IPS DF 6.9 (cell line): Measurements from ENCODE around the gene ARSG.
"Not testable (repeated sequence)": the region's sequence is repeated elsewhere in the genome, so short reads cannot be mapped to it uniquely, and the experiment has no call there.

Experiments
- DNase-seq: peaks from one replicate; pipeline ENCODE4 v3.0.0-alpha.2; 2013; ENCODE audit warnings: low read depth, low spot score
- H3K27ac ChIP-seq: one replicate; pipeline ENCODE4 v1.5.1; 2013; ENCODE audit warnings: low read length, control low read depth
- H3K27me3 ChIP-seq: 2 replicates; pipeline ENCODE4 v1.6.1; 2013; ENCODE audit warnings: mild to moderate bottlenecking, low read length; ENCODE audit not compliant: control insufficient read depth, insufficient read depth
- H3K36me3 ChIP-seq: 2 replicates; pipeline ENCODE4 v1.6.1; 2013; ENCODE audit warnings: low read length; ENCODE audit not compliant: control insufficient read depth, insufficient read depth
- H3K4me1 ChIP-seq: 2 replicates; pipeline ENCODE4 v1.6.1; 2013; ENCODE audit warnings: low read length; ENCODE audit not compliant: control insufficient read depth, insufficient read depth
- H3K4me3 ChIP-seq: 2 replicates; pipeline ENCODE4 v1.5.1; 2013; ENCODE audit warnings: mild to moderate bottlenecking, low read length
- H3K9me3 ChIP-seq: 2 replicates; pipeline ENCODE4 v1.6.1; 2013; ENCODE audit warnings: low read length, inconsistent platforms; ENCODE audit not compliant: control insufficient read depth, insufficient read depth
- whole genome bisulfite sequencing: extraction: QIAGEN DNeasy Blood & Tissue Kit; methylation state at CpG from one replicate; pipeline ENCODE4 v1.1.7; 2013; ENCODE audit warnings: mixed read lengths, missing lambda C conversion rate; ENCODE audit not compliant: insufficient read length, insufficient coverage; 5-methylcytosine and 5-hydroxymethylcytosine counted together

ARSG gene

GRCh38 chr17:68375566-68375965 lies 84.3 kb downstream of the ARSG start:
- Histone ChIP-seq H3K4me1 (peaks cover 4% of the 10 kb centered on the region), H3K27me3 (no peaks in the 10 kb centered on the region; the same call in 1 of the 2 replicates), H3K4me3 (no peak overlapping the region), H3K27ac (no peak overlapping the region), H3K9me3 (no peaks in the 10 kb centered on the region), H3K36me3 (no peaks in the 10 kb centered on the region)
- no peak for DNase-seq
- no CpG with 5 or more reads among the region's 8 CpGs for WGBS

- not testable (repeated sequence) for H3K9me3 ChIP-seq, DNase-seq
These were observed 84.9 kb downstream of the ARSG start for GRCh38 chr17:68376178-68376577.

GRCh38 chr17:68377771-68378267 lies 86.5 kb downstream of the ARSG start:
- Histone ChIP-seq H3K27ac (no peak overlapping the region), H3K4me1 (peaks cover 4% of the 10 kb centered on the region), H3K4me3 (no peak overlapping the region), H3K36me3 (no peaks in the 10 kb centered on the region), H3K9me3 (no peaks in the 10 kb centered on the region), H3K27me3 (no peaks in the 10 kb centered on the region; the same call in 1 of the 2 replicates)
- WGBS, result no CpG with 5 or more reads among the region's 8 CpGs
- DNase-seq, result no peak

More at GRCh38 chr17:68376178-68376577, 84.9 kb downstream of the ARSG start:
- not testable (repeated sequence) for H3K4me3 ChIP-seq, H3K36me3 ChIP-seq, H3K27ac ChIP-seq, H3K27me3 ChIP-seq, H3K4me1 ChIP-seq
- no CpG with 5 or more reads among the region's 2 CpGs for WGBS

GRCh38 chr17:68378268-68379176 lies 87.2 kb downstream of the ARSG start:
- Histone ChIP-seq H3K27me3 (no peaks in the 10 kb centered on the region; the same call in 1 of the 2 replicates), H3K9me3 (no peaks in the 10 kb centered on the region), H3K4me3 (no peak overlapping the region), H3K4me1 (peaks cover 4% of the 10 kb centered on the region), H3K27ac (no peak overlapping the region), H3K36me3 (no peaks in the 10 kb centered on the region)
- no CpG with 5 or more reads among the region's 21 CpGs for WGBS
- no peak for DNase-seq

- Histone ChIP-seq H3K4me3 (no peak overlapping the region), H3K27ac (no peak overlapping the region), H3K36me3 (no peaks in the 10 kb centered on the region), H3K4me1 (peaks cover 4% of the 10 kb centered on the region), H3K27me3 (no peaks in the 10 kb centered on the region; the same call in 1 of the 2 replicates), H3K9me3 (no peaks in the 10 kb centered on the region)
- no CpG with 5 or more reads among the region's 3 CpGs for WGBS
- DNase-seq, result no peak
These were observed 87.8 kb downstream of the ARSG start for GRCh38 chr17:68379177-68379510.

- WGBS, result no CpG with 5 or more reads among the region's 11 CpGs
- H3K27ac ChIP-seq, result no peak overlapping the region
- no peaks in the 10 kb centered on the region for H3K9me3 ChIP-seq
- peaks cover 4% of the 10 kb centered on the region for H3K4me1 ChIP-seq
- H3K4me3 ChIP-seq, result no peak overlapping the region
- no peaks in the 10 kb centered on the region; the same call in 1 of the 2 replicates for H3K27me3 ChIP-seq
- DNase-seq, result no peak
- no peaks in the 10 kb centered on the region for H3K36me3 ChIP-seq
These were observed 88.7 kb downstream of the ARSG start for GRCh38 chr17:68379692-68380677.

GRCh38 chr17:68381076-68381900 lies 90.0 kb downstream of the ARSG start:
- Histone ChIP-seq H3K36me3 (no peaks in the 10 kb centered on the region), H3K9me3 (no peaks in the 10 kb centered on the region), H3K4me3 (no peak overlapping the region), H3K4me1 (peaks cover 4% of the 10 kb centered on the region), H3K27ac (no peak overlapping the region), H3K27me3 (no peaks in the 10 kb centered on the region; the same call in 1 of the 2 replicates)
- no peak for DNase-seq
- no CpG with 5 or more reads among the region's 15 CpGs for WGBS

GRCh38 chr17:68382582-68383085 lies 91.3 kb downstream of the ARSG start:
- Histone ChIP-seq H3K9me3 (no peaks in the 10 kb centered on the region), H3K4me3 (no peak overlapping the region), H3K27ac (no peak overlapping the region), H3K4me1 (peaks cover 2% of the 10 kb centered on the region; the same call in 1 of the 2 replicates), H3K36me3 (no peaks in the 10 kb centered on the region), H3K27me3 (no peaks in the 10 kb centered on the region)
- DNase-seq, result no peak
- WGBS, result no CpG with 5 or more reads among the region's 3 CpGs

- Histone ChIP-seq H3K4me3 (no peak overlapping the region), H3K4me1 (peaks cover 2% of the 10 kb centered on the region; the same call in 1 of the 2 replicates), H3K27me3 (no peaks in the 10 kb centered on the region), H3K9me3 (no peaks in the 10 kb centered on the region), H3K27ac (no peak overlapping the region), H3K36me3 (no peaks in the 10 kb centered on the region)
- no peak for DNase-seq
- WGBS, result no CpG with 5 or more reads among the region's 4 CpGs
These were observed 91.8 kb downstream of the ARSG start for GRCh38 chr17:68383120-68383442.
